ENCODE measurements around the gene TCEAL9.

The TCEAL9 gene

DNA sequence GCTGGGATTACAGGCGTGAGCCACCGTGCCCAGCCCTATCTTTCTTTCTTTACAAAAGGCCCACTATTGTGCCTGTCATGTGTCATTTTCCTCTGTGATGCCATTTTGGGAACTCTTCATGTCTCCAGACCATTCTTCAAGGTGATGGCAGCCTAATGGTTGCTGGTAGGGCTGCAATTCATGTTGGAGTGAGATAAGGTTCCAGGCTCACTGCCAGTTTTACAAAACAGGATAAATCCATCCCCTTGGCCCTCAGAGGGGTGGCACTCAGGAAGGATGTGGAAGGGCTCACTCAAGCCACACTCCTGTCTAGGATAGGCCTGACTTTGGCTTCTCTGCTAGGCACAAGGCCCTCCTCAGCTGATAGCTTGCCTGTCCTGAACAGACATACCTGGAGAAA, 3.8 kb downstream of the TCEAL9 start:
- Histone ChIP-seq H3K4me3 (no peak overlapping the region), H3K27ac (no peak overlapping the region)
- TF ChIP-seq, protein P1, sequence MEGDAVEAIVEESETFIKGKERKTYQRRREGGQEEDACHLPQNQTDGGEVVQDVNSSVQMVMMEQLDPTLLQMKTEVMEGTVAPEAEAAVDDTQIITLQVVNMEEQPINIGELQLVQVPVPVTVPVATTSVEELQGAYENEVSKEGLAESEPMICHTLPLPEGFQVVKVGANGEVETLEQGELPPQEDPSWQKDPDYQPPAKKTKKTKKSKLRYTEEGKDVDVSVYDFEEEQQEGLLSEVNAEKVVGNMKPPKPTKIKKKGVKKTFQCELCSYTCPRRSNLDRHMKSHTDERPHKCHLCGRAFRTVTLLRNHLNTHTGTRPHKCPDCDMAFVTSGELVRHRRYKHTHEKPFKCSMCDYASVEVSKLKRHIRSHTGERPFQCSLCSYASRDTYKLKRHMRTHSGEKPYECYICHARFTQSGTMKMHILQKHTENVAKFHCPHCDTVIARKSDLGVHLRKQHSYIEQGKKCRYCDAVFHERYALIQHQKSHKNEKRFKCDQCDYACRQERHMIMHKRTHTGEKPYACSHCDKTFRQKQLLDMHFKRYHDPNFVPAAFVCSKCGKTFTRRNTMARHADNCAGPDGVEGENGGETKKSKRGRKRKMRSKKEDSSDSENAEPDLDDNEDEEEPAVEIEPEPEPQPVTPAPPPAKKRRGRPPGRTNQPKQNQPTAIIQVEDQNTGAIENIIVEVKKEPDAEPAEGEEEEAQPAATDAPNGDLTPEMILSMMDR (IDR thresholded peaks at IDR 0.05) = no peak
- no peak for DNase-seq (ENCODE audit: low spot score)

DNA sequence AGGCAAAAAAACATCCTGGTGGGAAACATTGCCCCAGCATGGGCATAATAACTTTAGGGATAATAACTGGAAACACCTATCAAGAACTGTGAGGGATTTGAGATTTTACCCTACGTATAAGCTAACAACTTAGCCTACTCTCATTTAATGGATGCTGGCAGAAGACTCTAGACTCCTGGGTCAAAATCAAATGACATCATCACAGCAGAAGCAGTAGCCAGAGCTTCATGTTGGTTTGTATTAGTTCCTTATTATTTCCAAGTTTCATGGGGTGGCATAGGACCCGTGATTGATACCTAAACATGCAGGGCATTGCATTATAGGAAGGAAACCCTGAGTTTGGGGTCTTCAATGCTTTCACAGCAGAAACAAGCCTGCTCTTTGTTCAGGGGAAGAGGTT, 4.6 kb downstream of the TCEAL9 start:
- no peak overlapping the region for H3K4me3 ChIP-seq
- DNase-seq (ENCODE audit: low spot score) = no peak
- H3K27ac ChIP-seq = no peak overlapping the region
- TF ChIP-seq, protein P1 (IDR thresholded peaks at IDR 0.05) = no peak

DNA sequence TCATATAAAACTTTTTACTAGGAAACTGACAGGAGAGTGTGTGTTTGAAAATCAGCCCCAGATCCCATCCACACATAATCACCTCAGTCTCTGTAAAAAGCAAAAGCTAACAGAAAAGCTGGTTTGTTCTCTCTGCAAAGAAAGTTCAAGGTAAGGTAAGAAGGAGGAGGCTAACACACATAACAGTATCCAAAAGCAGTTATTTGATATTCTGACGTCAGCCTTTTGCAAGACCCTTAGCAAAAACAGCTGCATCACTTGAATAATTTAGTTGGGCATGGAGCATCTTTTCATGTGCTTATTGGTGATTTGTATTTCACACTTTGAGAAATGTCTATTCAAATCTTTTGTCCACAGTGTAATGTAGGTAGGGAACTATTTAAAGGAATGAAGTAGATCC, 5.5 kb downstream of the TCEAL9 start:
- TF ChIP-seq, protein P1 (IDR thresholded peaks at IDR 0.05) = no peak
- Histone ChIP-seq H3K27ac (no peak overlapping the region), H3K4me3 (no peak overlapping the region)
- DNase-seq (ENCODE audit: low spot score) = no peak

DNA sequence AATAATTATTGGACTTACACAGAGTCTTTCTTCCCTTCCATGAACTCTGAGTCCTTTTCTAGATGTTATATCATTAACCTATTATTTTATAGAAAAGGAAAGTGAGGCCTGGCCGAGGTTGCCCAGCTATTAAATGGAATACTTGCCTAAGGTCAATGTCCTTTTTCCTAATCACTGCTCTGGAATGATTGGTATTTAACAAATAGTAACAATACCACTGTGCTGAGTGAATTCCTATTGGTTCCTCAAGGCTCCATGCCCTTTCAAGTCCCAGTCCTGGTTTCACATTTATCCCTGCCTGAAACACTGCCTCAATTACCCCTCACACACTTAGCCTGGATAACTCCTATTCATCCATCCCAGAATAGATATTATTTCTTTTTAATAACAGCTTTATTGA, 6.2 kb downstream of the TCEAL9 start:
- TF ChIP-seq, protein P1 (IDR thresholded peaks at IDR 0.05) = no peak
- H3K27ac ChIP-seq = no peak overlapping the region
- no peak overlapping the region for H3K4me3 ChIP-seq
- DNase-seq (ENCODE audit: low spot score) = no peak

DNA sequence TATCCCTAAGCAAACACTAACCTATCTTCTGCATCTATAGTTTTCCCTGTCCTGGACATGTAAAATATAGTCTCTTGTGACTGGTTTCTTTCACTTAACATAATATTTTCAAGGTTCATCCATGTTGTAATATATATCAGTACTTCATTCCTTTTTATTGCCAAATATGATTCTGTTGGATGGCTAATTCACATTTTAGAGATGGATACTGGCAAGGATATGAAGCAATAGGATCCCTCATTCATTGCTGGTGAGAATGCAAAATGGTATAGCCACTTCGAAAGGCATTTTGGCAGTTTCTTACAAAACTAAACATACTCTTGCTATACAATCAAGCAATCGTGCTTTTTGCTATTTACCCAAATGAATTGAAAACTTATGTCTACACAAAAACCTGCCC, 6.7 kb downstream of the TCEAL9 start:
- DNase-seq (ENCODE audit: low spot score) = no peak
- TF ChIP-seq, protein P1 (IDR thresholded peaks at IDR 0.05) = no peak
- Histone ChIP-seq H3K27ac (no peak overlapping the region), H3K4me3 (no peak overlapping the region)

DNA sequence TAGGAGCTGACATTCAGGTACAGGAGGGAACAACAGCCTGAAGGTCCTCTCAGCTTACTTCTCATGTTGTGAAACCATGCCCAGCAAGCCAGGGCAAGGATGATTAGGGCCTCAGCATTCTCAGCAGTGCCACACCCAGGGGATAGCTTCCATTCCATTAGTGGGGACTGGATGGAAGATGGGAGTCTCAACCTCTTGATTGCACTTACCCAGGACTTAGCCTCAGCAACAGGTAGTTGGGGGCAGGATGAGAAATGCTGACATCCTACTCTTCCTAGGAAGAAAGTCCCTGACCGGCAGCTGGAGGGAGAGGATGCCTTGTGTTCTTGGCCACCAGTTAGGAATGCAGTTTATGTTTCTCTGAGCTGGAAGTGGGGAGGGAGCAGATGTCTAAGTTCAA, 11.2 kb downstream of the TCEAL9 start:
- TF ChIP-seq, protein P1 (IDR thresholded peaks at IDR 0.05) = no peak
- DNase-seq (ENCODE audit: low spot score) = no peak
- no peak overlapping the region for H3K27ac ChIP-seq
- H3K4me3 ChIP-seq = no peak overlapping the region

DNA sequence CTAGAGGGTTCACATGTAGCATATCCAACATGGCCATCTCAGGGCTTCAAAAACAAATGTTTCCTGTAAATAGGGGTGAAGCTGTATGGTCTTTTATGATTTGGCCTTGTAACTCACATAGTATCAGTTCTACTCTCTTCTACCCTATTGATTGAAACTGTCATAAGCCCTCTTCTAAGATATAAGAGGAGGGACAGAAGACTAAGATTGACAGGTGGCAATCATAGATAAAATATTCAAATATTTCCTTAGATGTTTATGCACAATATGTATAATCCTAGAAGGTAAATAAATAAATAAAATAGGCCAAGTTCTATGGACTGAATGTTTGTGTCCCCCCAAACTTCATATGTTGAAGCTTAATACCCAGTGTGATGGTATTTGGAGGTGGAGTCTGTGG, 13.2 kb downstream of the TCEAL9 start:
- DNase-seq (ENCODE audit: low spot score) = no peak
- H3K27ac ChIP-seq = no peak overlapping the region
- no peak overlapping the region for H3K4me3 ChIP-seq
- TF ChIP-seq, protein P1 (IDR thresholded peaks at IDR 0.05) = no peak
